ENCODE data around the gene NDUFA3. TPM values are rescaled to one million over a fixed set of nuclear protein-coding genes. Genes with fewer than 3 reads are reported as not detected.

NDUFA3 gene
- total and polyA plus RNA-seq, 2 donors (not counting 1 experiment from before 2014, with no cell fraction given) = 55.4 to 94.4 TPM

GRCh38 chr19:54133312-54133956 is 30.8 kb downstream of the NDUFA3 start:
- ATAC-seq (ENCODE audit: low read depth) (no peak), DNase-seq (peak; percentile 74)
- intact Hi-C loops (cut with micrococcal nuclease) = no loop called here

DNA sequence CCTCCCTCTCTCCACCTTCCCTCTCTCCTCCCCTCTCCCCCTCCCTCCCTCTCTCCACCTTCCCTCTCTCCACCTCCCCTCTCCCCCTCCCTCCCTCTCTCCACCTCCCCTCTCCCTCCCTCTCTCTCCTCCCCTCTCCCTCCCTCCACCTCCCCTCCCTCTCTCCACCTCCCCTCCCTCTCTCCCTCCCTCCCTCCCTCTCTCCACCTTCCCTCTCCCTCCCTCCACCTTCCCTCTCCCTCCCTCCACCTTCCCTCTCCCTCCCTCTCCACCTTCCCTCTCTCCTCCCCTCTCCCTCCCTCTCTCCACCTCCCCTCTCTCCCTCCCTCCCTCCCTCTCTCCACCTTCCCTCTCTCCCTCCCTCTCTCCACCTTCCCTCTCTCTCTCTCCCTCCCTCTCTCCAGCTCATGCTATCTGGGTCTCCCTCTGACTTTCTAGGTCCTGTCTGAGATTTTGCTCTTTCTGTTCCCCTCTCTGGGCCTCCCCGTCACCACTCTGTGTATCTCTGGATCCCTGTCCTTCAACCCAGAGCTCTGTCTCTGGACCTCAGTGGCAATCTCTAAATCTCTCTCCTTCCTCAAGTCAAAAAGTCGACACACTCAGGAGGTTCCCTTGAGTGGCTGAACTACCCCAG is 31.4 kb downstream of the NDUFA3 start:
- peaks cover 4% of the 10 kb centered on the region for H3K27me3 Mint-ChIP-seq

More at GRCh38 chr19:54133312-54133956, 30.8 kb downstream of the NDUFA3 start:
- WGBS (ENCODE audit: insufficient coverage) = 78% methylated on average over 6 of the region's 10 CpGs
- H3K36me3 ChIP-seq (replicated peaks in 1 of 2; ENCODE audit: control extremely low read depth in 1 of 2, control insufficient read depth in 1 of 2, extremely low read depth in 1 of 2, insufficient read depth in 2 of 2, low read length in 1 of 2) = peaks cover 1 to 13% of the 10 kb centered on the region in 2 experiments
- peaks cover 16% of the 10 kb centered on the region for H3K4me1 Mint-ChIP-seq
- no peak overlapping the region for H3K4me2 ChIP-seq (replicated peaks; ENCODE audit: low read depth, low read length, poor library complexity, severe bottlenecking)
- peaks cover 4% of the 10 kb centered on the region for H3K27me3 Mint-ChIP-seq
- no peak overlapping the region for H3K27ac ChIP-seq (ENCODE audit: low read length in 2 of 2)
- no peak overlapping the region for H3K4me3 Mint-ChIP-seq
- H3K9ac ChIP-seq (ENCODE audit: low read length) = no peak overlapping the region
- peaks cover 0 to 13% (median 2%) of the 10 kb centered on the region in 4 experiments for H3K27me3 ChIP-seq (replicated peaks in 1 of 4; ENCODE audit: control extremely low read depth in 1 of 4, control insufficient read depth in 3 of 4, insufficient read depth in 4 of 4, low read length in 3 of 4)
- TF ChIP-seq EZH2 (IDR thresholded peaks at IDR 0.05; ENCODE audit: borderline replicate concordance, insufficient read depth, low read depth, low read length, poor library complexity, severe bottlenecking) = no peak
- TF ChIP-seq, protein P1, sequence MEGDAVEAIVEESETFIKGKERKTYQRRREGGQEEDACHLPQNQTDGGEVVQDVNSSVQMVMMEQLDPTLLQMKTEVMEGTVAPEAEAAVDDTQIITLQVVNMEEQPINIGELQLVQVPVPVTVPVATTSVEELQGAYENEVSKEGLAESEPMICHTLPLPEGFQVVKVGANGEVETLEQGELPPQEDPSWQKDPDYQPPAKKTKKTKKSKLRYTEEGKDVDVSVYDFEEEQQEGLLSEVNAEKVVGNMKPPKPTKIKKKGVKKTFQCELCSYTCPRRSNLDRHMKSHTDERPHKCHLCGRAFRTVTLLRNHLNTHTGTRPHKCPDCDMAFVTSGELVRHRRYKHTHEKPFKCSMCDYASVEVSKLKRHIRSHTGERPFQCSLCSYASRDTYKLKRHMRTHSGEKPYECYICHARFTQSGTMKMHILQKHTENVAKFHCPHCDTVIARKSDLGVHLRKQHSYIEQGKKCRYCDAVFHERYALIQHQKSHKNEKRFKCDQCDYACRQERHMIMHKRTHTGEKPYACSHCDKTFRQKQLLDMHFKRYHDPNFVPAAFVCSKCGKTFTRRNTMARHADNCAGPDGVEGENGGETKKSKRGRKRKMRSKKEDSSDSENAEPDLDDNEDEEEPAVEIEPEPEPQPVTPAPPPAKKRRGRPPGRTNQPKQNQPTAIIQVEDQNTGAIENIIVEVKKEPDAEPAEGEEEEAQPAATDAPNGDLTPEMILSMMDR (IDR thresholded peaks at IDR 0.05) = no peak
- no peak overlapping the region for H3K27ac Mint-ChIP-seq
- ChIA-PET CTCF (no interaction called here), POLR2A (no interaction called here)
- no peaks in the 10 kb centered on the region for H3K9me3 ChIP-seq (ENCODE audit: control extremely low read depth in 1 of 3, control insufficient read depth in 2 of 3, insufficient read depth in 1 of 3, low read length in 2 of 3)
- H3K79me2 ChIP-seq (ENCODE audit: control insufficient read depth, insufficient read depth, low read length) = peaks cover 9% of the 10 kb centered on the region
- no peak overlapping the region for H2AFZ ChIP-seq (ENCODE audit: insufficient read depth, low read depth, low read length, poor library complexity, severe bottlenecking)
- H3K4me3 ChIP-seq (ENCODE audit: control extremely low read depth in 1 of 5, extremely low read depth in 1 of 5, insufficient read depth in 1 of 5, low read depth in 2 of 5, low read length in 4 of 5) = no peak overlapping the region
- H3K9me3 Mint-ChIP-seq (ENCODE audit: insufficient read depth) = no peaks in the 10 kb centered on the region
- peaks cover 9 to 13% of the 10 kb centered on the region in 2 donors for H3K4me1 ChIP-seq (ENCODE audit: control insufficient read depth in 2 of 2, insufficient read depth in 2 of 2, low read length in 2 of 2)
- peaks cover 6% of the 10 kb centered on the region for H4K20me1 ChIP-seq (ENCODE audit: control insufficient read depth, insufficient read depth, low read length, poor library complexity, severe bottlenecking)

More for the DNA sequence above, 31.4 kb downstream of the NDUFA3 start:
- ChIA-PET POLR2A (no interaction called here), CTCF (no interaction called here)
- Histone ChIP-seq H3K27ac (ENCODE audit: low read length in 2 of 2) (no peak overlapping the region), H3K4me2 (replicated peaks; ENCODE audit: low read depth, low read length, poor library complexity, severe bottlenecking) (no peak overlapping the region), H3K9ac (ENCODE audit: low read length) (no peak overlapping the region), H3K79me2 (ENCODE audit: control insufficient read depth, insufficient read depth, low read length) (peaks cover 15% of the 10 kb centered on the region), H3K4me3 (ENCODE audit: control extremely low read depth in 1 of 5, extremely low read depth in 1 of 5, insufficient read depth in 1 of 5, low read depth in 2 of 5, low read length in 4 of 5) (no peak overlapping the region), H3K27me3 (replicated peaks in 1 of 4; ENCODE audit: control extremely low read depth in 1 of 4, control insufficient read depth in 3 of 4, insufficient read depth in 4 of 4, low read length in 3 of 4) (peaks cover 0 to 13% (median 2%) of the 10 kb centered on the region in 4 experiments), H2AFZ (ENCODE audit: insufficient read depth, low read depth, low read length, poor library complexity, severe bottlenecking) (no peak overlapping the region), H3K9me3 (ENCODE audit: control extremely low read depth in 1 of 3, control insufficient read depth in 2 of 3, insufficient read depth in 1 of 3, low read length in 2 of 3) (no peaks in the 10 kb centered on the region), H4K20me1 (ENCODE audit: control insufficient read depth, insufficient read depth, low read length, poor library complexity, severe bottlenecking) (peaks cover 12% of the 10 kb centered on the region), H3K36me3 (replicated peaks in 1 of 2; ENCODE audit: control extremely low read depth in 1 of 2, control insufficient read depth in 1 of 2, extremely low read depth in 1 of 2, insufficient read depth in 2 of 2, low read length in 1 of 2) (peaks cover 1 to 11% of the 10 kb centered on the region in 2 experiments), H3K4me1 (ENCODE audit: control insufficient read depth in 2 of 2, insufficient read depth in 2 of 2, low read length in 2 of 2) (peaks cover 15 to 20% of the 10 kb centered on the region in 2 donors)
- intact Hi-C loops (cut with micrococcal nuclease) = no loop called here
- 88% methylated on average over 2 of the region's 2 CpGs for WGBS (ENCODE audit: insufficient coverage)
- ATAC-seq (ENCODE audit: low read depth) (no peak), DNase-seq (no peak)
- TF ChIP-seq EZH2 (IDR thresholded peaks at IDR 0.05; ENCODE audit: borderline replicate concordance, insufficient read depth, low read depth, low read length, poor library complexity, severe bottlenecking) = no peak
- TF ChIP-seq, protein P1 (IDR thresholded peaks at IDR 0.05) = no peak
- H3K4me1 Mint-ChIP-seq = peaks cover 22% of the 10 kb centered on the region
- H3K27ac Mint-ChIP-seq = no peak overlapping the region
- H3K4me3 Mint-ChIP-seq = no peak overlapping the region
- H3K9me3 Mint-ChIP-seq (ENCODE audit: insufficient read depth) = no peaks in the 10 kb centered on the region
